HG02588 (cell line): ENCODE results near the gene ARMC8.

ENCODE experiments used
- ATAC-seq: cut with Tn5 transposase; IDR thresholded peaks from one replicate; pipeline ENCODE4 v1.9.1; 2021; ENCODE audit warnings: mild to moderate bottlenecking, moderate library complexity; ENCODE audit not compliant: unreplicated experiment

The ARMC8 gene

DNA sequence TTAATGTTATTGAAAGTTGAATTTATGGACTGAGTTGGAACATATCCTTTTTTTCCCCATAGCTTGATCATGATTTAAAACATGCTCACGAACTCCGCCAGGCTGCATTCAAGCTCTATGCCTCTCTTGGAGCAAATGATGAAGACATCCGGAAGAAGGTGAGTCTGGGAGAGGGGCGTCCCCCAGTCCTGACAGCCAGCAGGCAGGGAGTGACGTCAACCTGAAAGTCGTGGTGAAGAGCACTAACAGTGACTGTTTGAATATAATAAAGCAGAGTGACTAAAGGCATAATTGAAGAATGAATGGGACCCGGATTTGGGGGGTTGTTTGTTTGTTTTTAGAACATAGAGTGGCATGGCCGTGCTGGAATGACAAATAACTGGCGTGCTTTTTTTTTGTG lies 57.9 kb downstream of the ARMC8 start:
- ATAC-seq = no peak

DNA sequence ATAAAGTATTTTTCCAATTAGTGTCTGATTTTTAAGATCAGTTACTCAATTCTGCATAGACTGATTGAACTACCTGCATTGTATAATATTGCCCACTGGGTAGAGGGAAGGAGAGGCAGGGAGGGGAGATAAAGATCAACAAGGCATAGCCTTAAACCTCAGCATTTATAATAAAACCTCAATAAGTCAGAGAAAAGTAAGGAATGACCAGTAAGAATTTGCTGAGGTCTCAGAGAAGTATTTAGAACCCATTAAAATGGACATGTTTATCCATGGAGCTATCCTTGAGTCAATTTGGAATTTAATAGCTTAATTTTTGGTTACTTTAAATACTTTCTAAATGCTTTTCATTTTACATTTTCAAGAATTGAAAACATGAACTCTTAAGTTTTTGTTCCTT lies 62.5 kb downstream of the ARMC8 start:
- ATAC-seq = no peak

DNA sequence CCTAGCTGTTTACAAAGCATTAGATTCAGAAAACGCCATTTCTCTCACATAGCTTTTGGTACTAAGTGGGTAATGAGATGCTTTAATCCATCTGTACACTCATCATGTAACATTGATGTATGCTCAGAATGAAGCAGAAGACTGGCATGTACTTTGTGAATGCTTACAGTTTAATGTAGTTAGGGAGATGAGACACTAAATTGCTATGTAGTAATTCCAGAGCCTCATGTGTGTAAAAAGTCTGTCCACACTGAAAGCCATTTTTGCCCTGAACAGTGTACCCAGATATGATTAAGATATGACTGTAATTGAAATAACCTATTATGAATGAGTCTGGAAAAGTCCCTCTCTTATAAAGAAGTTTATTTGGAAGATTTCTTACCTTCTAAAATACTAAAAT lies 66.5 kb downstream of the ARMC8 start:
- no peak for ATAC-seq

DNA sequence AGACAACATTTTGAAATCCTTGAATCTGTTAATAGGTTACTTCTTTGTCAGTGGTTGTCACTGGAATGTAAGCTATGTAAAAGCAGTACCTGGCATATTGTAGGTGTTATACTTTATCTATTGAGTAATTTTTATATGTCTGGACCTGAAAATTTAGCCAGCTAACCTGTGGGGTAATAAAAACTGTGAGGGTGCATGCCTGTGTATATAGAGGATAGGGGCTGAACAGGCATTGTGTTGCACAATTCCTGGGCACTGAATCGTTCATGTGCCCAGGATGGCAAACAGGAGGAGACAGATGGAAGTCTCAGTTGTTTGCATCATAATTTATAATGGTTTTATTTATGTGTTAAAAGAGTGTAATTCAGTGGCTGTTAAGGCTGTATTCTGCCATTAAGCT lies 67.1 kb downstream of the ARMC8 start:
- no peak for ATAC-seq

DNA sequence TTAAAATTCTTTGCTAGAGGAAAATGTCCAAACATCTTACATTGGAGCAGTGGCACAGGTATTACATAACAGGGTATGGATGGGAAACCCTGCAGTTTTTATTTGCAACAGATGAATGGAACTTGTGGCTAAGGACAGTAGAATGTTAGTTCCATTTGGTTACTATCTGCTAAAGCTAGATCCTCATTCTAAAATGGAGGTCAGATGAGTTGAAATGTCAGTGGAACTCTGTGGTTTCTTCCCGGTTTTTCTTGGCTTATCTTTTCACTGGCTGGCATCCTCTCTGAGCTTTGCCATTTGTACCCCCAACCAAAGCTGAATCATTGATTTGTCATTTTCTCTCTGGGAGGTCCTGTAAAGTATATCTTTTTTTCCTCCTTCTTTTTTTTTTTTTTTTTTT lies 68.9 kb downstream of the ARMC8 start:
- ATAC-seq = no peak

DNA sequence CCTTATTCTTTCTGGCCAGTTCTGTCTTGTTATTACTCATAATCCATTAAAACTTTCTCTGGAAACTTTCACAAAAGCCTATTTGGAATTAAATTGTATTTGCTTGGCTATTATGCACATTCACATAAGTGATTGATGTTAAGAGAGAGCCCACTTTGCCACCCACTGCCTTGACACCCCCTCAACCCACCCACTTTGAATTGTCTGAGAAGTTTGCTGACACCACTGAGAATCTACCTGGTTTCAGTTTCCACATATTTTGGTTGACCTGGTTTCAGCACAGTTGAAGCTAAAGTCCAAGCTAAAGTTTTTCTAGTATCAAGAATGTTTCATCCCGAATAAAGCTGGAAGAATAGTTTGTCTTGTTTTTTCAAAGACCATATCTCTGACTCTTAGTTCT lies 70.9 kb downstream of the ARMC8 start:
- no peak for ATAC-seq

DNA sequence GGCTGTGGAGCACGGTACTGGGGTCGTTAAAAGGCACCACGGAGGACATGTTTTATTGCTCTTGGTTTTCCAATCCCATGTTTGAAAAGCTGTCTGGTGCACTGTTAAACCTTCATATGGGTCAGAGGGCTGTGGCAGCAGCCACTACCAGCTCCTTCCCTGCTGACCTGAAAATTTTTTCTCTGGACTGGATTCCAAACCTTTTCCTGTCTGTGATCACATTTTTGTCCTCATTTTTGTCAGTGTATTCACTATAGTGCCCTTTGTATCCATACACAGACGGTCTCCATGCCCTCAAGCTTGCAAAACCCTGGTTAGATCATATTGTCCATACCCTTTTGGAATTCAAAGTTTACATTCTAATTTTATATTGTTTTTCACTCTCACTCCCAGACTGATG lies 72.0 kb downstream of the ARMC8 start:
- ATAC-seq = no peak

DNA sequence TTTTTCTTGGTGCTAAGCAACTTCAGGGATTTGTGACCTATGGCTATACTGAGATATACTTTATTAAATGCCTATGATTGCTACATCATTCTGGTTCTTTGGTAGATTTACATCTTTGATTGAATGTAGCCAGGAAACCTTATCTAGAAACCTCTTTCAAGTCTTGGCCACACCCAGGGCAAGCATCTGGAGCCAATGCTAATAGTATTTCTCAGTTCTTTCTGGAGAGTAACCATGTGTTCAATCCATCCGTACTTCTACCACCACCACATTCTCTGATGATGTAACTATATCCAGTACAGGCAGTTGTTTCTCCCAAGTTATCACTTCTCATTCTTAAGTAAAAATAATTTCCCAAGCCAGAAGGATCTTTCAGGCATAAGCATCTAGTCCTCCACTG lies 73.5 kb downstream of the ARMC8 start:
- no peak for ATAC-seq

DNA sequence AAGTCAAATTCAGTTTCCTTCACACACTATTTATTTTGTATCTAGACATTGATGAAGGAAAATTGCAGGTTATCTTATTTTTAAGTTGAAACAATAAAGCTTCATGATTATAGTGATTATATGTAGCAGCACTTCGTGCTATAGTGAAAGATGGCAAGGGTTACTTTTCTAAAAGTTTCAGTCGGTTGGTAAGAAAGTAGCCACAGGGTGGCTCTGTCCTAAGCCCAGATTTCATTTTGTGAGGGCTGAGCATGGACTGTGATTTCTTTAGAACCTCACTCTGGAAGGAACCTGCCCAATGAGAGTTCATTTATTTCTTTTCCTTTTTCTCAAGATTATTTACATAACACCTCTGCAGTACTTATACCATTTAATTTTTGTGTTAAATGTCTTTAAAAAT lies 76.0 kb downstream of the ARMC8 start:
- ATAC-seq = no peak

DNA sequence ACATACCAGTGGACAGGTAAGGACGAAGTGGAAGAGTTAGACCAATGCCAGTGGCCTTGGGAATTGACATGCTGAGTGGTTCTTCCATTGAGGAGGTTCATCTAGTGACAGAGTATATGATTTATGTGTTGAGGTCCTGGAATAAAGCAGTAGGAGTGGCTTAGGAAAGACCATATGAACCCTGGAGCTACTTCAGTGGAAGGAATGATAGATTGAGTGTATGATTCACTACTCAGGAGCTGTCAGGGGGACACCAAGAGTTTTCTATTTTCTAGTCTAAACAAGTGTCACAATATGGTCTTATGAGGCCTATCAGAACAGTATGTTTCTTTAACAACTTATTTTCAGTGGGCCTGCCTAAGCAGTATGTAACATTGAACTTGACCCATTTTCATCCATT lies 78.6 kb downstream of the ARMC8 start:
- ATAC-seq = no peak

DNA sequence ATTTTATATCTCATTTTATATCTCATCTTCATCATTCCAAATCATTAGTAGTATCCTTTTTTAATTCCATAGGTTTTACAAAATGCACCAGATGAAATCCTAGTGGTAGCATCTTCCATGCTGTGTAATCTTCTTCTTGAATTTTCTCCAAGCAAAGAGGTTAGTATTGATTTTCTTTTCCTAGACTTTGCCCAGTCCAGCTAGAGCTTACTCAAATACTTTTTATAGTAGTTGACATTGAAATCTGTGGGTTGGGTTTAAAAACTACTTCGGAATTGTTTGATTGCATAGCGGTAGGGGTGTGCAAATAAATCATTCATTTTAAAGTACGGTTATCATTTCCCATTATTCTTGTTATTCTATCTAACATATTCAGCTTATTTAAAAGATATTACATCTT lies 80.0 kb downstream of the ARMC8 start:
- ATAC-seq = no peak

DNA sequence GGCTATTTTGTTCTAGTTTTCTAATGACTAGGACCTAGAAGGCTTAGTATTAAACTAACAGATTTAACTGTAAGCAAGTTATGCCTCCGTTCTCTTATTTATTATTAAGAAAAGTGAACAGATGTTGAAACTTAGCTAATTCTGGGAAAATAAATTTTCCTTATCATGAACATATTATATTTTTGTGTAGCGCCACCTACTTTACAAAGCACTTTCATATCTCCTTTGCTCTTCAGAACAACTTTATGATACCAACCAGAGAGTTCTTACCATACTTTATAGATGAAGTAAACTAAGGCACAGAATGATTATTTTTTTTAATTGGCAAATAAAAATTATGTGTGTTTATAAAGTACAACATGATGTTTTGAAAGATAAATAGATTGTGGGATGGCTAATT lies 83.1 kb downstream of the ARMC8 start:
- no peak for ATAC-seq

DNA sequence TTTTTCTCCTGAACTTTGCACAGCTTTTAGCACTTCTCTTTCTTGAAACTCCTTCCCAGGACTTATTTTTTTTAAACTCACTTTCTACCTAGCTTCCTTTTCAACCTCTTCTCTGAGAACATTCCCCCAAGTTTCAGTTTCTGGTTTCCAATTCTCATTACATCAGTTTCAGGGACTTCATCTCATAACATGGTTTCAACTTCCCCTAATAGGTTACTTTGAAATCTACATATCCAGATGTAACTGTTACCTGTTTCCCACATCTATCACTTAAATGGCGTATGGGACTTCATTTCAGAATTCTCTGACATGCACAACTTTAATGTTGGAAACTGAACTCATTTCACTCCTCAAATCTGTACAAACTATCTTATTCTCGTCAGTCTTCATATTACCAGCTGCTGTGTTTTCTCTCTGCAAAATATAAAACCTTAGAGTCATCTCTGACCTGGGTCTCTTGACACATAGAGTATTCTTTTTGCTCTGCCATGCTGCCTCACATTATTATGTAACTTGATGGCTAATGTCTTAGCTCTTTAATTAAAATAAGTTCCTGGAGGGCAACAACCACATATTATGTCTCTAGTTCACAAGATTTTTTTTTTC lies 84.2 kb downstream of the ARMC8 start:
- ATAC-seq = no peak

DNA sequence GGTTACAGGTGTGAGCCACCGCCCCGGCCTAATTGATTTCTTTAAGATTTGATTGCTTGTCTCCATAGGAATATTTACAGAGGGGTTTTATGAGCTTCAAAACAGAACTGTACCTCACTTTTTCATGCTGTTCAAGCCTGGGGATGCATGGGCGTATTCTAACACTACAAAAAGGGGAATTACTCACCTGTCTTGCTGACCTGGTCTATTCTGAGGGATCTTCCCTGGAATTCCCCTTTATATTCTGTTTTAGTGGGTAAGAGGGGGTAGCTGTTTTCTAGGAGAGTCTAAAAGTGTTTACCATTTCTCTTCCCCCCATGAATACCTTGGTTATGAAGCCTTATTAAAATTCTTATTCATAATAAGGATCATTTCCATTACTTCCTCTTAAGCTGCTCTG lies 94.5 kb downstream of the ARMC8 start:
- ATAC-seq = no peak

DNA sequence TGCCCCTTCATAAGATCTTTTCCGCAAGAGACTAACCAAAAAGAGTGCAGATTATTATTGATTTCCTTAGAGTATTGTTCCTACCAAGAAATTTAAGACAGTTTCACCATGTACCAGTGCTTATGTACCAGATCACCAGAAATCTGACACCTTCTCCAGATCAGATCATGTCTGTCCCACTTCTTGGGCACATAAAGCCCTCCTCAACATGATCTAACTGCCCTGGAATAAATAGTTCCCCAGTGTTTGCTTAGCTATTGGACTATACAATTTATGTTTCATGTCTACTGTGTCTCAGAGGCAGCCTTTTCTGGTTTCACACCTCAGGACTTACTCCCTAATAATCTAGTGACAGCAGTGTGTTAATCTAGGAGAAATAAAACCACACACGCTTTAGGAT lies 95.7 kb downstream of the ARMC8 start:
- no peak for ATAC-seq

DNA sequence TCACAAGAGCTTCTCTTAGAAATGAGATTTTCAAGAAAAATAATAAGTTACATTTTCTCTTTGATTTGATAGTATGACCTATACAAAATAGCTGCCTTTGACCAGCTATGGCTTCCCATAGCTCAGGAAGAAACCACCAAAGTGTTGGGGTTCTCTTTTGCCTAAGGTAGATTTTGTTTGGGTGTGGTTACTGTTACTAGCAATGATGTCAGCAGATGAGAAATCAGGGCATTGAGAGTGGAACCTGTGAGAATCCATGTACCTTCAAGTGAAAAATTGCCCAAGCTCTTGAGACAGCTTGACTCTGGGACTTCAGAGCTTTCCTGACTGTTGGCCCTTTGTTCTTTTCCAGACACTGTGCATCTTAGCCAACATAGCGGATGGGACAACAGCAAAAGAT lies 97.0 kb downstream of the ARMC8 start:
- no peak for ATAC-seq

DNA sequence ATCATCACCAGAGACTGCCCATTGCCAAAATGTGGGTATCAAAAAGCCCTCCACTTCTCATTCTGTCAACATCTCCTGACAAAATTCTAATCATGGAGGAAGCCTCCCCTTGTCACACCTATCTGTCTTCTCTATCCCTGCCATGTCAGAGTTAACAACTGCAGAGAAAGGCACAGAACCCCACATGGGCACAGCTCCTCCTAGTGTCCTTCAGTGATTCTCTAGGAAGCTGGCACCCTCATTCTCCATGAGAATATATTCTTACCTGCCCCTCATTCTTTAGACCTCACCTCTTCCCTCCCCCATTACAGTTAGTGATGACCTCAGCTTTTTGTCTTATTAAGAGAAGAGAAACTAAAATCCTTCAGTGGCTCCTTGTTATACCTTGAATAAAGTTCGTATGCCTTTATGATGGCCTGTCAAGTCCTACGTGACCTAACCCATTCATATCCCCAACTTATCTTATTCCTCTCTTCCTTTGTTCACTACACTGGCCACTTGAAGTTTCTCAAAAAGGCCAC lies 97.9 kb downstream of the ARMC8 start:
- no peak for ATAC-seq

DNA sequence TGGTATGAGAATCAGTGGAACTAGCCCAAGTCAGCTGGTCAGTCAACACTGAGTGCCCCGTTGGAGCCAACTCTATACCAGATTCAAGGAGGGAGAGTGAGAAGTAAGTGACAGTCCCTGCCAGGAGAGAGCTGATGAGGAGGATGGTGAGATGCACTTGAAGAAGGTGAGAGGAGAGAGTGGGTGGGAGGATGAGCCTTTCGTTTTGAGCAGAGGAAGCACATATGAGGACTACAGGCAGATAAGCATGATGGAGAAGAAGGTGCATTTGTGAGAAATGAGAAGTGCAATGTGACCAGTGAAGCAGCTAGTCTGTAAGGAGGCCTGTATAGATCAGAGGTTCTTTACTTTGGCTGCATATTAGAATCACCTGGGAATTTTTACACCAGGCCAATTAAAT lies 102.2 kb downstream of the ARMC8 start:
- no peak for ATAC-seq

DNA sequence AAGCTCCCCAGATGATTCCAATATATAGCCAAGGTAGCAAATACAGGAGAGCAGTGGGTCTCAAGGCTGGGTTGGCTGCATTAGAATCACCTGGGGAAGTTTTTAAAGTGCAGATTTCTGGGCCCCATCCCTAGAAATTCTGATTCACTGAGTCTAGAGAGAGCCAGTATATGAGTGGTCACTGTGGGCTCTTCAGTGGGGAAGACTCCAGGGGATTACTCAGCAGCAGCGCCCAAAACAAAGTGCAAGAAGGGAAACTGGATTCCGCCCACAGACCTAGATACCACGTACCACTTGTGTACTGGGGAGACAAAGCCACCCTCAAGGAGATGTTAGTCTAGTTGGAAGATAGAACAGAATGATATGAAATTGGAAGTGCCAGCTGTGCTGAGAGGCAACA lies 102.6 kb downstream of the ARMC8 start:
- ATAC-seq = no peak

DNA sequence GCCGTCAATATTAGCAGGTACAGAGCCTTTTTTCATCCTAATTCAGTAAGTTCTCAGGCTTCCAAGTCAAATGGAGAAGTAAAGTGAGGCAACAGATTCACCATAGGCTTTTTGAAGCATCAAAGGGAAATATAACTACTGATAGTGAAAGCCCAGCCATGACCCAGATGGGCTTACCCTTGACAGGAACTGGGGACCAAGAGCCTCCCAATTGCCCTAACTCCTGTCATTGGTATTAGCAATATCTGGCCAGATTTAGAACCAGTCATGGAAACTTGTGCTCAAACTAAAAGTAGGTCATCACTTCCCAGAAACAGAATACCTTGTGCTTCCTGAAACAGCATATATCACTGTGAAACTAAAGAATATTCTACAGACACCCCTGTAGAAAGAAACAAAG lies 109.5 kb downstream of the ARMC8 start:
- ATAC-seq = no peak

DNA sequence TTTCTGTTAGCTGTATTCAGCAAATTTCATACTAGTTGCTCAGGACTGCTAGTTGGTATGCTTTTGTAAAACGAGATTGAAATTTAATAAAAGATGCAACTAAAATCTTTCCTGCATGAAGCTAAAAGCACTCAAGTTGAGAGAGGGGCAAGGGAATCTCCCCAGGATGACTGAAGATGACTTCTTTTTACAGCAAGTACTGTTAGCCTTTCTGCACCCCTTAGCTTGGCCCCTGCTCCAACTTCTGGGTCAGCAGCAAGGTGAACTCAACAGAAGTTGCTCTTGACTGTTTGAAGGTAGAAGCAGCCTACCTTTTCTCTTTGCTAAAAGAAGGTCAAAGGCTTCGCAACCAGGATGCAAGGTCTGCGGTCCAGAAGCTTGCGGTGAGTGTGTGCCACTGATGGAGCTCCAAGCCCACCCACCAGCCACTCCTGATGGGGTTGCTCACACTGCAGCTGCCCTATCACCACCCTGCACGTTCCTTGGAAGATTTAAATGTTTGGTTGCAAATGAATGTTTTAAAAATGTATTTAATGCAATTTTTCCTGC lies 110.0 kb downstream of the ARMC8 start:
- no peak for ATAC-seq

DNA sequence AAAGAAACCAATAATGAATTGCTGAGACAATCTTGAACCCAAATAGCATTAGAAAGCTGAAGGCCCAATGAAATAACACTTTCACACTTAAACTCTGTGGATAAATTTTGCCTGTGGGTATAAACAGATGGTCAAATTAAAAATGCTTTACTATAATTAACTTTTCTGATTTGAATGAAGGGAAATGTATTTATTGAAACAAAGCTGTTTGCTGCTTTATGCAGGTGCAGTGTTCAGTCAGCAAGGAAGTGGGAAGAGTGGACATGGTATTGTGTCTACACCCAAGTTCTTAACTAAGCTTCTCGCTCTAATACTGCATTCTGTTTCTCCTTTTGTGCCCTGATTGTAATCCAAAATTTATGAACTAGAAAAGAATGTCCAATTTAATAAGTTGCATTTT lies 110.8 kb downstream of the ARMC8 start:
- no peak for ATAC-seq

DNA sequence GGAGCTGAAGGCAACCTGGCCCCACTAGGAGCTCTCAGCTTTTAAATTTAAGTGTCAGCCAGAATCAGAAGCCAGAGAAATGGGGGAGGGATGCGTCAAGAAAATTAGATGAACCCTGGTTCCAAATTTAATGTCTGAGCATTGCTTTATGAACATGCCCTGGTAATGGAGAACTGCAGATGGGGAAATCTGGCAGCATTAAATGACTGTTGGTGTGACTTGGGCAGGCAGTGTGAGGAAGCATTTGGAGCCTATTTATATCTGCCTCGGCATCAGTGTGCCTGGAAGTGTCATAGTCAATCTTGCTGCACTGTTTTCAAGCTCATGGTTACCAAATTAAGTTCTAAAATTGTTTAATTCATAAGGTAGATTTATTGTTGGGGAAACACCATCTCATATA lies 113.5 kb downstream of the ARMC8 start:
- no peak for ATAC-seq
